Body of pancreas (tissue), 4 donors: ENCODE measurements around the gene SLX4.

Source experiments
- POLR2A ChIP-seq, 3 donors: fragments of 450-650 bp; IDR thresholded peaks; one replicate each; pipeline ENCODE4 v1.6.1; 2016; ENCODE audit warnings: antibody characterized with exemption in 3 of 3, mild to moderate bottlenecking in 2 of 3
- TF ChIP-seq, protein P1 (sequence below), 7 experiments: fragments of 450-650 bp in 4 of 7; fragments of 200-600 bp in 3 of 7; sonication (generic) in 3 of 7; IDR thresholded peaks; one replicate each; pipeline ENCODE4 v1.5.1; 2016 to 2019; ENCODE audit warnings: antibody characterized with exemption in 7 of 7

DNA sequence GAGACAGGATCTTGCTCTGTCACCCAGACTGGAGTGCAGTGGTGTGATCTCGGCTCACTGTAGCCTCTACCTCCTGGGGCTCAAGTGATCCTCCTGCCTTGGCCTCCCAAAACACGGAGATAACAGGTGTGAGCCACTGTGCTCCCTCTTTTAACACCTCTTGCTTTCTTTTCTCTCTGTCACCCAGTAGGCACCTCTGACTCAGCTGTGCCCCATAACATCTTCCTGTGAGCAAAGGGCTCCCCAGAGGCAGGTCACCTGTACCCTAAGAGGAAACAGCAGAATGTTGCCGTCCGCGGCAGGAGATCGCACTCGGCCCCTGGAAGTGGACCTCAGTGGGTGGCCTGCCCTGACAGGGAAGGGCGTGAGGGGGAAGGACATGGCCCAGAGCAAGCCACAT is 33.3 kb downstream of the SLX4 start:
- TF ChIP-seq, protein P1, sequence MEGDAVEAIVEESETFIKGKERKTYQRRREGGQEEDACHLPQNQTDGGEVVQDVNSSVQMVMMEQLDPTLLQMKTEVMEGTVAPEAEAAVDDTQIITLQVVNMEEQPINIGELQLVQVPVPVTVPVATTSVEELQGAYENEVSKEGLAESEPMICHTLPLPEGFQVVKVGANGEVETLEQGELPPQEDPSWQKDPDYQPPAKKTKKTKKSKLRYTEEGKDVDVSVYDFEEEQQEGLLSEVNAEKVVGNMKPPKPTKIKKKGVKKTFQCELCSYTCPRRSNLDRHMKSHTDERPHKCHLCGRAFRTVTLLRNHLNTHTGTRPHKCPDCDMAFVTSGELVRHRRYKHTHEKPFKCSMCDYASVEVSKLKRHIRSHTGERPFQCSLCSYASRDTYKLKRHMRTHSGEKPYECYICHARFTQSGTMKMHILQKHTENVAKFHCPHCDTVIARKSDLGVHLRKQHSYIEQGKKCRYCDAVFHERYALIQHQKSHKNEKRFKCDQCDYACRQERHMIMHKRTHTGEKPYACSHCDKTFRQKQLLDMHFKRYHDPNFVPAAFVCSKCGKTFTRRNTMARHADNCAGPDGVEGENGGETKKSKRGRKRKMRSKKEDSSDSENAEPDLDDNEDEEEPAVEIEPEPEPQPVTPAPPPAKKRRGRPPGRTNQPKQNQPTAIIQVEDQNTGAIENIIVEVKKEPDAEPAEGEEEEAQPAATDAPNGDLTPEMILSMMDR (IDR thresholded peaks at IDR 0.05) = no peak
- TF ChIP-seq POLR2A (IDR thresholded peaks at IDR 0.05) = no peak
